Measurements from ENCODE around the gene ELANE.
"Not testable (repeated sequence)": the region's sequence is repeated elsewhere in the genome, so short reads cannot be mapped to it uniquely, and the experiment has no call there.

The ELANE gene

DNA sequence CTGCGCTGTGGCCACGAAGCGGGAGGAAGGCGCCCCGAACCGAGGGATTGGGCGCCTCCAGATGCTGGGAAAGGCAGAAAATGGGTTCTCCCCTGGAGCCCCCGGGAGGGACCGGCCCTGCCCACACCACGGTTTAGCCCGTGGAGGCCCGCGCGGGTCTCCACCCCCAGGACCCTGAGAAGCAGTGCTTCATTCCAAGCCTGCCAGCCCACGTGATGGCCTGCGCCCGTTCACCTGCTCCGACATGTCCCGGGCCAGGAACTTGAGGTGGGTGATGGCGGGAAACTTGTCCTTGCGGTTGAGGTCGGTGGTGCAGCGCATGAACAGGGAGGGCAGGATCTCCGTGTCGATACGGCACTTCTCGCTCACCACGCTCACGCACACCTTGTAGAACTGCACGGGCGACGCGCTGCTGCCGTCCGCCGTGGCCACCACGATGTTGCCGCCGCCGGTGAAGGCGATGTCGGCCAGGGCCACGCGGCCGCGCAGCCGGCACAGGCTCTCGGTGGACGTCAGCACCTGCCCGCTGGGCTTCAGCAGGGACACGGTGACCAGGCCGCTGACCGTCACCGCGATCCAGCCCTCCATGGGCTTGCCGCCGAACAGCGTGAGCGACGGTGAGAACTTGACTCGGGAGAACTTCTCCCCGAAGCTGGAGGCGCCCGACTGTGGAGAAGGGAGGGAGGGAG, 33.6 kb downstream of the ELANE start:
- POLR2A ChIA-PET = no interaction called here
- TF ChIP-seq, protein P1, sequence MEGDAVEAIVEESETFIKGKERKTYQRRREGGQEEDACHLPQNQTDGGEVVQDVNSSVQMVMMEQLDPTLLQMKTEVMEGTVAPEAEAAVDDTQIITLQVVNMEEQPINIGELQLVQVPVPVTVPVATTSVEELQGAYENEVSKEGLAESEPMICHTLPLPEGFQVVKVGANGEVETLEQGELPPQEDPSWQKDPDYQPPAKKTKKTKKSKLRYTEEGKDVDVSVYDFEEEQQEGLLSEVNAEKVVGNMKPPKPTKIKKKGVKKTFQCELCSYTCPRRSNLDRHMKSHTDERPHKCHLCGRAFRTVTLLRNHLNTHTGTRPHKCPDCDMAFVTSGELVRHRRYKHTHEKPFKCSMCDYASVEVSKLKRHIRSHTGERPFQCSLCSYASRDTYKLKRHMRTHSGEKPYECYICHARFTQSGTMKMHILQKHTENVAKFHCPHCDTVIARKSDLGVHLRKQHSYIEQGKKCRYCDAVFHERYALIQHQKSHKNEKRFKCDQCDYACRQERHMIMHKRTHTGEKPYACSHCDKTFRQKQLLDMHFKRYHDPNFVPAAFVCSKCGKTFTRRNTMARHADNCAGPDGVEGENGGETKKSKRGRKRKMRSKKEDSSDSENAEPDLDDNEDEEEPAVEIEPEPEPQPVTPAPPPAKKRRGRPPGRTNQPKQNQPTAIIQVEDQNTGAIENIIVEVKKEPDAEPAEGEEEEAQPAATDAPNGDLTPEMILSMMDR (IDR thresholded peaks at IDR 0.05; ENCODE audit: control extremely low read depth, extremely low read depth, low read depth, missing control alignments) = no peak
- no peak for DNase-seq (ENCODE audit: extremely low spot score)
- CTCF ChIA-PET = no interaction called here

GRCh38 chr19:887072-887471, 35.0 kb downstream of the ELANE start:
- TF ChIP-seq, protein P1 (IDR thresholded peaks at IDR 0.05; ENCODE audit: control extremely low read depth, extremely low read depth, low read depth, missing control alignments) = no peak
- ChIA-PET POLR2A (no interaction called here), CTCF (no interaction called here)
- DNase-seq (ENCODE audit: extremely low spot score) = no peak

- TF ChIP-seq, protein P1 (IDR thresholded peaks at IDR 0.05; ENCODE audit: control extremely low read depth, extremely low read depth, low read depth, missing control alignments) = no peak
- CTCF ChIA-PET = interaction anchor here (1.3 kb wide), 1 partner anchor 24 kb away, joined by 4 read pairs; no protein-coding TSS in a partner anchor
- POLR2A ChIA-PET = no interaction called here
- DNase-seq (ENCODE audit: extremely low spot score) = no peak
Observed at GRCh38 chr19:887599-887998, 35.5 kb downstream of the ELANE start.

DNA sequence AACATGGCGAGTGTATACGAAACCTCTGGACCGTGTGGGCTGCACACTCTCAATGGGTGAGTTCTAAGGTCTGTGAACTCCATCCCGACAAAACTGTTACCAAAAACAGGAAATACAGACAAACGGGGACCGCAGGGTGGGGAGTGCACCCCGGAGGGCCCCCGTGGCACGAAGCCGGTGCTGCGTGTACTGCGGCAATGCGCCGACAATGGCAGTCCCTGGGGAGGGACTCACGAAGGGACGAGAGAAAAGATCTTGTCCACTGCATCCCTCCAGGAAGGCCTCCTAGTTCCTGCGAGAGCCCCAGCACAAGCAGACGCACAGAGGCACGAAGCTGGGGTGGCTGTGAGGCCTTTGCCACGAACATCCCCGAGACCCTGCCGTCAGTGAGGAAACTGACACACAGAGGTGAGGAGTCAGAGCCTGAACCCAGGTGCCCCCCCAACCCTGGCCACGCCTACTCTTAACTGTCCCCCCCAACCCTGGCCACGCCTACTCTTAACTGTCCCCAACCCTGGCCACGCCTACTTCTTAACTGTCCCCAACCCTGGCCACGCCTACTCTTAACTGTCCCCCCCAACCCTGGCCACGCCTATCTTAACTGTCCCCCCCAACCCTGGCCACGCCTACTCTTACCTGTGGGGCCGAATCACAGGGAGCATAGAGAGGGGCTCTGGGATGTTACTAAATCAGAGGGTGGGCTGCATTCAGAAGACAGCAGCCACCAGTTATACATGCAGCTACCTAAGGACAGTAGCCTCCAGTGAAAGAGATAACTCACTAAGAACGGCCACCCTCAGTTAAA, 36.7 kb downstream of the ELANE start:
- POLR2A ChIA-PET = interaction anchor here (0.6 kb wide), 1 partner anchor 182 kb away, joined by 5 read pairs; no protein-coding TSS in a partner anchor
- CTCF ChIA-PET = interaction anchor here (1.3 kb wide), 1 partner anchor 25 kb away, joined by 4 read pairs; no protein-coding TSS in a partner anchor
- TF ChIP-seq, protein P1 (IDR thresholded peaks at IDR 0.05; ENCODE audit: control extremely low read depth, extremely low read depth, low read depth, missing control alignments) = no peak
- no peak for DNase-seq (ENCODE audit: extremely low spot score)

DNA sequence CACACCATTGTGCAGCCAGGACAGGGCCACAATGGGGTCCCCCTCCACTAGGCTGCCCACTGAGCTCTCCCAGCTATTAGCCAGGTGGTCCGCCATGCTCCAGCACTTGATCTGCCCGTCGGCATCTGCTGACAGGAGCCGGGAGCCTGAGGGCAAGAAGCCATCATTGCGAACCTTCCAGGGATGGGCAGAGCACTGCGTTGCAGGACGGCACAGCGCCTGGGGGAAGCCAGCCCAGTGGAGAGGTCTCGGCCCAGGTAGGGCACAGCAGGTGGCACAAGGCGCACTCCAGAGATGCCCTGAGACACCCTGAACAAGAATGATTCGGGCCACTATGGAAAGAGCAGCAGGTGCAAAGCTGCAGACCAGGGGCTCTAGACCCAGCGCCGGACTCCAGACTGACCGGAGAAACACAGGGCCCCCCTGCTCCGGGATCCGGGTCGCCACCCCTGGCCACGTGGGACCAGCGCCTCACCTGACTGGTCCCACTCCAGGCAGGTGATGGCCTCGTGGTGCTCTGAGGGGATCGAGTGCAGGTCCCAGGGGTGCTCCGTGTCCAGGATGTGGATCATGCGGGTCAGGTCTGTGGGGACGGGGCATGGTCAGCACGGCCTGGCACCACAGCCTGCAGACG, 37.7 kb downstream of the ELANE start:
- TF ChIP-seq, protein P1 (IDR thresholded peaks at IDR 0.05; ENCODE audit: control extremely low read depth, extremely low read depth, low read depth, missing control alignments) = no peak
- CTCF ChIA-PET = no interaction called here
- POLR2A ChIA-PET = interaction anchor here (0.5 to 0.6 kb wide), 2 partner anchors 12 to 181 kb away, joined by 4 to 5 read pairs; no protein-coding TSS in a partner anchor
- no peak for DNase-seq (ENCODE audit: extremely low spot score)

- ChIA-PET POLR2A (no interaction called here), CTCF (interaction anchor here (1.0 kb wide), 1 partner anchor 27 kb away, joined by 3 read pairs; no protein-coding TSS in a partner anchor)
- TF ChIP-seq, protein P1 (IDR thresholded peaks at IDR 0.05; ENCODE audit: control extremely low read depth, extremely low read depth, low read depth, missing control alignments) = no peak
- no peak for DNase-seq (ENCODE audit: extremely low spot score)
Observed at GRCh38 chr19:890831-891230, 38.7 kb downstream of the ELANE start.

DNA sequence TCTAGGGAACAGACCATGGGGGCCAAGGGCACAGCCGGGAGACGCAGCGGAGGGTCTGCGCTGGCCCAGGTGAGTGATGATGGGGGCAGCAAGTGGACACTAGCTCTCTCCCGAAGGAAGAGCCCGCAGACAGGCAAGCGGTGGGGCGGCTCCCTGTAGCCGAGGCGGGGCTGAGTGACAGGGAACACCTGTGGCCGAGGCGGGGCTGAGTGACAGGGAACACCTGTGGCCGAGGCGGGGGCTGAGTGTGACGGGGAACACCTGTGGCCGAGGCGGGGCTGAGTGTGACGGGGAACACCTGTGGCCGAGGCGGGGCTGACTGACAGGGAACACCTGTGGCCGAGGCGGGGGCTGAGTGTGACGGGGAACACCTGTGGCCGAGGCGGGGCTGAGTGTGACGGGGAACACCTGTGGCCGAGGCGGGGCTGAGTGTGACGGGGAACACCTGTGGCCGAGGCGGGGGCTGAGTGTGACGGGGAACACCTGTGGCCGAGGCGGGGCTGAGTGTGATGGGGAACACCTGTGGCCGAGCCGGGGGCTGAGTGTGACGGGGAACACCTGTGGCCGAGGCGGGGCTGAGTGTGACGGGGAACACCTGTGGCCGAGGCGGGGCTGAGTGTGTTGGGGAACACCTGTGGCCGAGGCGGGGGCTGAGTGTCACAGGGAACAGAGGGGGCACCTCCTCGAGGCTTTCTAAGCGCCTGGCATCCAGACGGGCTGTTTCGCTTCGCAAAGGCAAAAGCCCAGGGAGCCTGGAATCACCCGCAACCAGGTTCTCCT, 39.5 kb downstream of the ELANE start:
- CTCF ChIA-PET = interaction anchor here (1.0 to 2.3 kb wide), 2 partner anchors 12 to 28 kb away, joined by 3 to 7 read pairs; no protein-coding TSS in a partner anchor
- POLR2A ChIA-PET; DNase-seq (ENCODE audit: extremely low spot score): not testable (repeated sequence)

Measured in GM10248 (cell line).